Glutamatergic neuron (in vitro differentiated cells): ENCODE results near the gene VAV2. TPM values are rescaled to one million over a fixed set of nuclear protein-coding genes. Genes with fewer than 3 reads are reported as not detected.

Source experiments
- DNase-seq: peaks from one replicate; pipeline ENCODE4 v3.0.0; 2022
- H3K27ac Mint-ChIP-seq: one replicate; pipeline ENCODE4 v1.8.0; 2020; ENCODE audit warnings: mild to moderate bottlenecking, mixed read lengths, inconsistent platforms; ENCODE audit not compliant: unreplicated experiment
- H3K27me3 Mint-ChIP-seq: one replicate; pipeline ENCODE4 v1.8.0; 2020; ENCODE audit warnings: mild to moderate bottlenecking, moderate library complexity, mixed read lengths, inconsistent platforms; ENCODE audit not compliant: unreplicated experiment
- H3K36me3 Mint-ChIP-seq: one replicate; pipeline ENCODE4 v1.8.0; 2020; ENCODE audit warnings: mild to moderate bottlenecking, mixed read lengths, inconsistent platforms; ENCODE audit not compliant: unreplicated experiment
- H3K4me1 Mint-ChIP-seq: one replicate; pipeline ENCODE4 v1.8.0; 2020; ENCODE audit warnings: mild to moderate bottlenecking, low read depth, mixed read lengths, inconsistent platforms; ENCODE audit not compliant: unreplicated experiment
- H3K4me3 Mint-ChIP-seq: one replicate; pipeline ENCODE4 v1.8.0; 2020; ENCODE audit warnings: mild to moderate bottlenecking, mixed read lengths, inconsistent platforms; ENCODE audit not compliant: unreplicated experiment
- H3K9me3 Mint-ChIP-seq: one replicate; pipeline ENCODE4 v1.8.0; 2020; ENCODE audit warnings: mild to moderate bottlenecking, moderate library complexity, mixed read lengths, inconsistent platforms; ENCODE audit not compliant: unreplicated experiment
- total RNA-seq: library from RNA; stranded (reverse); fragmentation: NEBNext Ultra II Directional; extraction: Animal tissue kit (Norgen Biotek cat#: 25700); gene quantifications from one replicate; pipeline ENCODE4 v1.2.1, GENCODE V29; 2021; ENCODE audit not compliant: unreplicated experiment
- TF ChIP-seq, protein P1 (sequence below): fragments of 200-600 bp; sonication (generic); IDR thresholded peaks from one replicate; pipeline ENCODE4 v1.5.0; 2021; ENCODE audit not compliant: partially characterized antibody, unreplicated experiment

The VAV2 gene
- total RNA-seq, 1 donor from 2014 or later: 270 TPM

DNA sequence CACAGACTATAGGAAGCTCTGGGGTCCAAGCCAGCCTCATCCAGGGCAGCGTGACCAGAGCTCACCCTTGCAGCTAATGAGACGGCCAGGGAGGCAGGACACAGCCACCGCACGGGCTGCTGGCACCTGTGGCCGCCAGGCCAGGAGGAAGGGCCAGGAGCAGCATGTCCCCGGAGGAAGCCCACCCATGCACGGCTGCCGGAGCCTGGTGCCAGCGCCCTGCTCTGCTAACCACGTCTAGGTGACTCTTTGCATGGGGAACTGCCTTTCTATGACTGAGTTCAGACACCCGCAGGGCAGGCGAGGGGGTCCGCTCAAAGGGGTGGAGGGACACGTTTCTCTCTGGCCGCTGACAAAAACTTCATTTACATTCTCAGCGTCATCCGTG lies 185.5 kb downstream of the VAV2 start:
- Mint-ChIP-seq H3K27ac (no peak overlapping the region), H3K27me3 (peaks cover 31% of the 10 kb centered on the region), H3K4me1 (peaks cover 16% of the 10 kb centered on the region), H3K36me3 (no peaks in the 10 kb centered on the region), H3K9me3 (peaks cover 45% of the 10 kb centered on the region), H3K4me3 (no peak overlapping the region)
- TF ChIP-seq, protein P1, sequence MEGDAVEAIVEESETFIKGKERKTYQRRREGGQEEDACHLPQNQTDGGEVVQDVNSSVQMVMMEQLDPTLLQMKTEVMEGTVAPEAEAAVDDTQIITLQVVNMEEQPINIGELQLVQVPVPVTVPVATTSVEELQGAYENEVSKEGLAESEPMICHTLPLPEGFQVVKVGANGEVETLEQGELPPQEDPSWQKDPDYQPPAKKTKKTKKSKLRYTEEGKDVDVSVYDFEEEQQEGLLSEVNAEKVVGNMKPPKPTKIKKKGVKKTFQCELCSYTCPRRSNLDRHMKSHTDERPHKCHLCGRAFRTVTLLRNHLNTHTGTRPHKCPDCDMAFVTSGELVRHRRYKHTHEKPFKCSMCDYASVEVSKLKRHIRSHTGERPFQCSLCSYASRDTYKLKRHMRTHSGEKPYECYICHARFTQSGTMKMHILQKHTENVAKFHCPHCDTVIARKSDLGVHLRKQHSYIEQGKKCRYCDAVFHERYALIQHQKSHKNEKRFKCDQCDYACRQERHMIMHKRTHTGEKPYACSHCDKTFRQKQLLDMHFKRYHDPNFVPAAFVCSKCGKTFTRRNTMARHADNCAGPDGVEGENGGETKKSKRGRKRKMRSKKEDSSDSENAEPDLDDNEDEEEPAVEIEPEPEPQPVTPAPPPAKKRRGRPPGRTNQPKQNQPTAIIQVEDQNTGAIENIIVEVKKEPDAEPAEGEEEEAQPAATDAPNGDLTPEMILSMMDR: no peak
- DNase-seq: no peak

DNA sequence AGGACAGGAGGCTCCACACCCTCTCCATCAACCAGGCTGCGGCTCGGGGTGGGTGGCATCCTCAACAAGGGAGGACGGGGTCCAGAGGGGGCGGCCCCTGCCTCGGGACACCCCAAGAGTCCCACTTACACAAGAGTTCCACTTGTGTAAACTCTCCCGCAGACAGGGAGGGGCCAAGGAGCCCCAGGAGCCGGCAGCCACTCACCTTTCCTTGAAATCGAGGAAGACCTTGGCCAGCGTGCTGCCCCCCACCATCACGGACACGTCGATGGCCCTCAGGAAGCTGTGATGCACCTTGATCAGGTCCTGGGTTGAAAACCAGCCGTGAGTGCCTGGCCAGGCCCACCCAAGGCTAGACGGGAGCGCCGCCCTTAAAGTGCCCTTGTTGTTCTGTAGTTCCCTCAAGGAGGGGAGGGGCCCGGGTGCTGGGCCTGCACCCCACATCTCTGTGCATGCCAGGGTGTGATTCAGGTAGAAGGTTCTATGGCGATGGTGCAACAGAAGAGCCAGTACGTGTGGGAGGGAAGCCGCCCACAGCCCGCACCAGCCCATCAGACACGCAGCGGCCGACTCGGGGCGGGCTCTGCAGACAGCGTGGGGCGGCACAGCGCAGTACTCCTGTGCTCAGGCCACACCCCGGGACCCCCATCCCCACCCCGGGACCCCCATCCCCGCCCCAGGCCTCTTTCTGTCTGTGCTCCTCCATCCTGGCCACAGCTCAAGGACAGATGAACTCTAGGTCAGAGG lies 186.1 kb downstream of the VAV2 start:
- TF ChIP-seq, protein P1: no peak
- Mint-ChIP-seq H3K9me3 (peaks cover 48% of the 10 kb centered on the region), H3K4me3 (no peak overlapping the region), H3K27me3 (peaks cover 31% of the 10 kb centered on the region), H3K36me3 (no peaks in the 10 kb centered on the region), H3K4me1 (peaks cover 16% of the 10 kb centered on the region), H3K27ac (no peak overlapping the region)
- DNase-seq: no peak

DNA sequence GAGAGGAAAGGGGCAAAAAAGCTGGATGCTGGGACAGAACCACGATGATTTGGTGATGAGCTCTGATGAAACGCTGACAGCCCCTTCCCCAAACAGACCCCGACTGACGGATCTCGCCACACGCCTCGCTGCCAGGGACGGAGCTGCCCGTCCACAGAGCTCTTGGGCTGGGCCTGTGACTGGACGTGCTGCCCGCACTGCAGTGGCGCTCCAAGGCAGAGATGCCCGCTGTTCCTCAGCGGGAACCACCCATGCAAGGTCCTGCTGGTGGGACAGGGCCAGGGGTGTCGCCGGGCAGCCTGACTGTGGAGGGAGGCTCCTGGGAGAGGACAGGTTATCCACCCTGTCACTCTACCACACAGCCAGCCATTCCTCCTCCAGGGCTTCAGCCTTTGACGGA lies 187.9 kb downstream of the VAV2 start:
- Mint-ChIP-seq H3K27ac (no peak overlapping the region), H3K9me3 (peaks cover 47% of the 10 kb centered on the region), H3K4me1 (peaks cover 20% of the 10 kb centered on the region), H3K4me3 (no peak overlapping the region), H3K36me3 (no peaks in the 10 kb centered on the region), H3K27me3 (peaks cover 27% of the 10 kb centered on the region)
- TF ChIP-seq, protein P1: no peak
- DNase-seq: no peak

DNA sequence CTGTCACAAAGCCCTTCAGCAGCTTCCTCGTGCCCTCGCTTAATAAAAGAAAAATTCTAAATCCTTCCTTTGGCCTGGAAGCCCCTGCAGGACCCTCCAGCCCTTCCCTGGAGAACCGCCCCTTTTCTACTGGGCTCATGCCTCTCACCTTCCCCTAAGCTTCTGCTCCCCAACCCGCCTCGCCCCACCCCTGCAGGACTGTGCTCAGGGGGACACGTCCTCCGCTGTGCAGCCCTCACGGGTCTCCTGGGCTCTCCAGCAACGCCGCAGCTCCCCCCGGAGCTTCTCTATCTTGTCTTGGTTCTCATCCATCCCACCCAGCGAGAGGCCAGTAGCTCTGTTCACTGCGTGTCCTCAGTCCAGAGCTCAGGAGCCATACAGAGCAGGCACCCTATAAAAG lies 188.4 kb downstream of the VAV2 start:
- Mint-ChIP-seq H3K27ac (no peak overlapping the region), H3K36me3 (no peaks in the 10 kb centered on the region), H3K4me1 (peaks cover 21% of the 10 kb centered on the region), H3K4me3 (no peak overlapping the region), H3K27me3 (peaks cover 28% of the 10 kb centered on the region), H3K9me3 (peaks cover 46% of the 10 kb centered on the region)
- no peak for DNase-seq
- TF ChIP-seq, protein P1: no peak

DNA sequence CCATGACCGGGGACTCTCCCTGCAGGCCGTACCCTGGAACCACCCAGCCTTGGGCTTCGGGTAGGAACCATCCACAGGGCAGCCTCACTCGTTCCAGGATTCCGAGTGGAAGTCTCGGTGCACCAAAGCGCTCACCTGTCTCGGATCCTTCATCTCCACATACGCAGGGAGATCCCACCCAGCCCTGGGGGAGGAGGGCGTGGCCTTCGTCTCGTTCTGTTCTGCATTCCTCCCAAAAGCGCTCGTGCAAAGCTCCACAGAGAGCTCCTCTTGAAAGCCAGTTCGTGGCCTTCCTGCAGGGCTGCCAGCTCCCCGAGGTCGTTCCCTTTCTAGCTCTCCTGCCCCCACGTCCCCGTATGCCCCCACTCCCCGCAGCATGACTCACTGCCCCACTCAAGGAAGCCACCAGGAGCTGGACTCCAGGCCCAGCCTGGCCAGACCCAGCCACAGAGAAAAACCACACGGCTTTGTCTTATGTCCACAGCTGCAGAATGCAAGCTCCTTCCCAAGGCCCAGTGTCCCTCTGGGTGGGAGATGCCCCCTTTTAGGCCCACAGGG lies 189.0 kb downstream of the VAV2 start:
- Mint-ChIP-seq H3K4me3 (no peak overlapping the region), H3K27ac (no peak overlapping the region), H3K4me1 (peaks cover 21% of the 10 kb centered on the region), H3K27me3 (peaks cover 33% of the 10 kb centered on the region), H3K36me3 (no peaks in the 10 kb centered on the region), H3K9me3 (peaks cover 47% of the 10 kb centered on the region)
- TF ChIP-seq, protein P1: no peak
- DNase-seq: no peak
